Hypothalamus (tissue), 51 donors: Measurements from ENCODE around the gene SEMA6A.

Experiments used
- DNase-seq, 51 donors: peaks; one replicate each; lab custom pipeline; 2025; lab: John Stamatoyannopoulos, UW

Gene SEMA6A

GRCh38 chr5:116576053-116576713 lies 1.6 kb upstream of the SEMA6A start:
- DNase-seq = peak in 46 of 51 donors; percentile 12 to 86 (median 58)

GRCh38 chr5:116575326-116576052 lies 866 bp upstream of the SEMA6A start:
- DNase-seq = peak in 21 of 51 donors; percentile 13 to 87 (median 38)

GRCh38 chr5:116573702-116574366 lies 789 bp downstream of the SEMA6A start:
- DNase-seq = peak in 20 of 51 donors; percentile 17 to 84 (median 53)

- DNase-seq = peak in 25 of 51 donors; percentile 21 to 86 (median 62)
Measured at GRCh38 chr5:116573279-116573701, 1.3 kb downstream of the SEMA6A start.

GRCh38 chr5:116572350-116573278 lies 2.0 kb downstream of the SEMA6A start:
- peak in 42 of 51 donors; percentile 14 to 80 (median 58) for DNase-seq

GRCh38 chr5:116571568-116572349 lies 2.9 kb downstream of the SEMA6A start:
- DNase-seq = peak in 4 of 51 donors; percentile 12 to 79 (median 42)

- DNase-seq = no peak
Measured at GRCh38 chr5:116569999-116570398, 4.6 kb downstream of the SEMA6A start.

GRCh38 chr5:116567106-116567505 lies 7.5 kb downstream of the SEMA6A start:
- no peak for DNase-seq

- DNase-seq = no peak
Measured at GRCh38 chr5:116566251-116566650, 8.4 kb downstream of the SEMA6A start.

GRCh38 chr5:116564756-116565490 lies 9.7 kb downstream of the SEMA6A start:
- no peak for DNase-seq

- no peak for DNase-seq
Measured at GRCh38 chr5:116564312-116564711, 10.3 kb downstream of the SEMA6A start.

GRCh38 chr5:116563736-116564308 lies 10.8 kb downstream of the SEMA6A start:
- DNase-seq = no peak

- no peak for DNase-seq
Measured at GRCh38 chr5:116562669-116563068, 12.0 kb downstream of the SEMA6A start.

GRCh38 chr5:116561658-116562057 lies 13.0 kb downstream of the SEMA6A start:
- no peak for DNase-seq

GRCh38 chr5:116559673-116560164 lies 14.9 kb downstream of the SEMA6A start:
- DNase-seq = no peak

GRCh38 chr5:116559239-116559638 lies 15.4 kb downstream of the SEMA6A start:
- no peak for DNase-seq

- DNase-seq = peak in 2 of 51 donors; percentile 22 to 66
Measured at GRCh38 chr5:116557669-116558271, 16.9 kb downstream of the SEMA6A start.

GRCh38 chr5:116554764-116555163 lies 19.9 kb downstream of the SEMA6A start:
- DNase-seq = peak in 5 of 51 donors; percentile 8 to 79 (median 35)
